ENCODE results near the gene SULT1C4.

SULT1C4 gene

DNA sequence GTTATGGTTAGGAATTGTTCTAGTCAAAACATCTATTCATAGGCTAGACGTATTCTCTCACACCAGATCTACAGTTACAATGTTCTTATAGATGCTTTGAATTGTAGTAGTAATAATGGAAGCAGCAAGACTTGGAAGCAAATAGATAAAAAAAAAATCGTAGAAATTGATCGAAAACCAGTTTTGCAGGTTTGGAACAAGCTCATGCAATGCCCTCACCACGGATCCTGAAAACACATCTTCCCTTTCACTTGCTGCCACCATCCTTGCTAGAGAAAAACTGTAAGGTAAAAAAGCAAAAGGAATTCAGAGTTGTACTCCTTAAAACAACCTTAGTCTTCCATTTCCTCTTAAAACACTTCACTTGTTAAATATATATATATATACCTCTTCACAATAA is 4.4 kb downstream of the SULT1C4 start:
- TF ChIP-seq, protein P1, sequence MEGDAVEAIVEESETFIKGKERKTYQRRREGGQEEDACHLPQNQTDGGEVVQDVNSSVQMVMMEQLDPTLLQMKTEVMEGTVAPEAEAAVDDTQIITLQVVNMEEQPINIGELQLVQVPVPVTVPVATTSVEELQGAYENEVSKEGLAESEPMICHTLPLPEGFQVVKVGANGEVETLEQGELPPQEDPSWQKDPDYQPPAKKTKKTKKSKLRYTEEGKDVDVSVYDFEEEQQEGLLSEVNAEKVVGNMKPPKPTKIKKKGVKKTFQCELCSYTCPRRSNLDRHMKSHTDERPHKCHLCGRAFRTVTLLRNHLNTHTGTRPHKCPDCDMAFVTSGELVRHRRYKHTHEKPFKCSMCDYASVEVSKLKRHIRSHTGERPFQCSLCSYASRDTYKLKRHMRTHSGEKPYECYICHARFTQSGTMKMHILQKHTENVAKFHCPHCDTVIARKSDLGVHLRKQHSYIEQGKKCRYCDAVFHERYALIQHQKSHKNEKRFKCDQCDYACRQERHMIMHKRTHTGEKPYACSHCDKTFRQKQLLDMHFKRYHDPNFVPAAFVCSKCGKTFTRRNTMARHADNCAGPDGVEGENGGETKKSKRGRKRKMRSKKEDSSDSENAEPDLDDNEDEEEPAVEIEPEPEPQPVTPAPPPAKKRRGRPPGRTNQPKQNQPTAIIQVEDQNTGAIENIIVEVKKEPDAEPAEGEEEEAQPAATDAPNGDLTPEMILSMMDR (IDR thresholded peaks at IDR 0.05; ENCODE audit: control extremely low read depth, extremely low read depth, low read depth, missing control alignments), result no peak
- DNase-seq (ENCODE audit: extremely low spot score), result no peak
- ChIA-PET POLR2A (no interaction called here), CTCF (interaction anchor here (1.0 to 1.9 kb wide), 3 partner anchors 11 to 16 kb away, joined by 4 to 5 read pairs (median 4); no protein-coding TSS in a partner anchor)

DNA sequence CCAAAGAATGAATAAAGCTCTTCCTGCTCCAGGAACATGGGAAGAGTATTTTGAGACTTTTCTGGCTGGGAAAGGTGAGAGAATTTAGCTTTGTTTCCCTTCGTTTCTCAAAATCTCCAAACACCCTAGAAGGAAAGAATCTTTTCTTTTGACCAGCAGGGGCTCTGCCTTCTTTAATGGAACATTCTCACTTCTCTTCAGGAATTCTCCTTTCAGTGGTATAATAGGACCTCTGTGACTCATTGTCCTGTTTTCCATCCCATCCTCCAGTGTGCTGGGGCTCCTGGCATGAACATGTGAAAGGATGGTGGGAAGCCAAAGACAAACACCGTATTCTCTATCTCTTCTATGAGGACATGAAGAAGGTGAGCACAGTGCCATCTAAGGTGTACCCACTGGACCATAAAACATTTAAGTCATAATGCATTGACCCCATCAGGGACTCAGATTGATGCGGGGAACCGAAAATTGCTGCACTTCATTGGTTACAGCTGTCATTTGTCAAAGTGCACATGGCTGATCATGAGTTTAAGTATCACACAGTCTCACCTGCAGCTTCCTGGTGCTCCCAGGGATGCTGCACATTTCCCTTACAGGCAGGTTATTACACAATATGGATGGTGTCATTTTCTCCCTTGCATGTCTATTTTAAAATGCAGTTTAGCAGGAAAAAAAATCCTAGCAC is 5.5 kb downstream of the SULT1C4 start:
- CTCF ChIA-PET, result interaction anchor here (1.9 kb wide), 1 partner anchor 15 kb away, joined by 5 read pairs; no protein-coding TSS in a partner anchor

DNA sequence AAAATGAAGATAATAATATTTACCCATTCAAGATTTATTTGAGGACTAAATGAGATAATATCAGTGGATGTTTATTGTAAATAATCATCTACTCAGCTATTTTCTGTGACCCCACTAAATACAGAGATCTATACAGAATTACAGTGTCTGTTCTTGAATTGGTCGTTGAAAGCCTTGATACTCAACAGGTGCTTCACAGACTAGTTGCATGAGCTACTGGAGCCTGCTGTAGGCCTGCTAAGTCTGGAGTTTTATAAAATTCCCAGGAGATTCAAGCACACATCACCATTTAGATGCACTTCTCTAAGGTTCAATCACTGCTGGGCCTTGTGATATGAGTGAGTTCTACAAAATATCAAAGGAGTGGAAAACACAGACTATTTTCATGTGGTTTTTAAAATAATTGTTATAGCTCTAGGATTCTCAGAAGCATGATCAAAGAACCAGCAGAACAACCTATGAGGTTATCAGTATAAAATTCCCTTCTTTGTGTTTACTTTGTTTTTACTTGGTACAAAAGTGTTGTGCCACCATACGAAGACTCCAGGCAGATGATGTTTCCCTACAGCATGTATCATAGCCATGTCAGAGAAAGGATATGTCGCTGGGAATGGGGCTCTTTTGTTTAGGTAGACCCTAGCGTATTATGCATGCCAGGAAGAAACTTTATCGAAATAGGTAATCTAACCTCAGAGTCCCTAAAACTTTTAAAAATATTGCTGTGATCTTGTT is 7.1 kb downstream of the SULT1C4 start:
- POLR2A ChIA-PET, result no interaction called here
- TF ChIP-seq, protein P1 (IDR thresholded peaks at IDR 0.05; ENCODE audit: control extremely low read depth, extremely low read depth, low read depth, missing control alignments), result no peak
- DNase-seq (ENCODE audit: extremely low spot score), result no peak
- CTCF ChIA-PET, result interaction anchor here (0.9 to 1.4 kb wide), 5 partner anchors 10 to 190 kb away, joined by 3 read pairs; no protein-coding TSS in a partner anchor

More for the DNA sequence above, 5.5 kb downstream of the SULT1C4 start:
- DNase-seq (ENCODE audit: extremely low spot score), result no peak
- TF ChIP-seq, protein P1 (IDR thresholded peaks at IDR 0.05; ENCODE audit: control extremely low read depth, extremely low read depth, low read depth, missing control alignments), result no peak
- POLR2A ChIA-PET, result no interaction called here

DNA sequence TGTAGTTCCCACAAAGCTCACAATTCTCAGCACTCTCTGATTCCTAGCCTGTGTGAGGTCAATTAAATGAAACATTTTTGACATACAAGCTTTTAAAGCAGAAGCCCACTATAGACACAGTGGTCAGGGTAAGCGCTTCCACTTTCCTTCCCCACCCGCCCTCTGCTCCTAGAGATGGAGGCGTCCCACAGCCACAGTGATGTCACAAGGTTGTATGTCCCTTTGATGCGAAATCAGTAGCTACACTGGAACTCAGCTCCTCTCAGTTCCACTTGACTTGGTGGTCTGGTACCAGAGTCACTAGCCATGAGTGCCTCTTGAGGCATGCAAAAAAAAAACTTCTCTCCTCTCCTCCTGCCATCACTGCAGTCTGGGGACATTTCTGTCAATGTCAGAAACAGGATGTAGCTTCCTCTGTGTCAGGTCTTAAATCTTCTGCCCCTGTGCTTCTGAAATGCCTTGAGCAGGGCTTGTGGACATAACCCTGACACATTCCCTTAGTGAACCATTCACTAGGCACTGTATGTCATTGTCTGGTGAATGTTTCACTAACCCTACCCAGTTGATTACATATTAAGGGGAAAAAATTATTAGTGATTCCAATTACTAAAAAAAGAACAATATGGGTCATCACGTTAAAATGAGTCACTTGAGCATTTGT is 7.8 kb downstream of the SULT1C4 start:
- ChIA-PET CTCF (interaction anchor here (0.9 to 1.4 kb wide), 3 partner anchors 14 to 191 kb away, joined by 3 read pairs; no protein-coding TSS in a partner anchor), POLR2A (no interaction called here)
- DNase-seq (ENCODE audit: extremely low spot score), result no peak
- TF ChIP-seq, protein P1 (IDR thresholded peaks at IDR 0.05; ENCODE audit: control extremely low read depth, extremely low read depth, low read depth, missing control alignments), result no peak

DNA sequence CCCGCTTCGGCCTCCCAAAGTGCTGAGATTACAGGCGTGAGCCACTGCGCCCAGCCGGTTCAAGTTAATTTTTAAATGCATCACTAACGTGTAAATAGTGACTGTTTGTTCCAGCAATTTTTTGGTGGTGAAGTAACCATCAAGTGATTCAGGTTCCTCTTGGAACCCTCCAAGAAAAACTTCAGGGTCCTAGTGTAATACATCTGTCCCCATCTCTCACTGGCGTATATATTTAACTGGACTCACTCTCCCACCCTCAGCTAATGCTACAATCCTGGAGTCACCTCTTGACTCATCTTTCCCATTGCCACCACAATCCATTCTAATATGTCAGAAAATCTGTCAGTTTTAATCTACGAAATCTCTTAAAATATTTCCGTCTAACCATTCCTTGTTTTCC is 10.3 kb downstream of the SULT1C4 start:
- POLR2A ChIA-PET, result no interaction called here
- DNase-seq (ENCODE audit: extremely low spot score), result no peak
- CTCF ChIA-PET, result interaction anchor here (1.8 kb wide), 1 partner anchor 12 kb away, joined by 5 read pairs; no protein-coding TSS in a partner anchor
- TF ChIP-seq, protein P1 (IDR thresholded peaks at IDR 0.05; ENCODE audit: control extremely low read depth, extremely low read depth, low read depth, missing control alignments), result no peak

DNA sequence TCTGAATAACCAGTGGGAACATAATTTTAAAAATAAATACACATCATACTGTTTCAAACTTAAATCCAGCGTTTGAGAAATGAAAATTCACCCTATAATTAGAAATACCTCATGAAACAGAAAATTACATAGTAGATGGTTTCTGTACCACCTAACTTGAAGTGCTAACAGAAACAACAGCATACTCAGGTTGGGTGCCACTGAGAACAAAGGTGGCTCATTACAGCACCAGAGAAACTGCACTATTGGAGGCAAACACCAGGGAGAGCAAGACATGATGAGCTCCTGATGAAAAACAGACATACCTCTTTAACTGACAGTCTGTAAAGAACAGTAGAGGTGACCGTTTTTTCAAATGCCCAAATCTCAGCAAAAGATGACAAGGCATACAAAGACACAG is 12.6 kb downstream of the SULT1C4 start:
- ChIA-PET POLR2A (no interaction called here), CTCF (interaction anchor here (1.2 to 2.0 kb wide), 3 partner anchors 9 to 194 kb away, joined by 3 to 5 read pairs (median 4); no protein-coding TSS in a partner anchor)
- DNase-seq (ENCODE audit: extremely low spot score), result no peak

More for the DNA sequence above, 12.6 kb downstream of the SULT1C4 start:
- TF ChIP-seq, protein P1 (IDR thresholded peaks at IDR 0.05; ENCODE audit: control extremely low read depth, extremely low read depth, low read depth, missing control alignments), result no peak
